Nephron progenitor cell (in vitro differentiated cells): ENCODE data around the gene ADRA2B.

ENCODE experiments used
- DNase-seq: peaks from one replicate; pipeline ENCODE4 v3.0.0; 2021
- H3K27ac Mint-ChIP-seq: 2 replicates; pipeline ENCODE4 v1.8.0; 2021; ENCODE audit warnings: mild to moderate bottlenecking, moderate library complexity, mixed read lengths
- H3K27me3 Mint-ChIP-seq: 2 replicates; pipeline ENCODE4 v1.8.0; 2021; ENCODE audit warnings: mild to moderate bottlenecking, low read depth, mixed read lengths; ENCODE audit not compliant: poor library complexity
- H3K36me3 Mint-ChIP-seq: 2 replicates; pipeline ENCODE4 v1.8.0; 2021; ENCODE audit warnings: low read depth, mixed read lengths
- H3K4me1 Mint-ChIP-seq: 2 replicates; pipeline ENCODE4 v1.8.0; 2021; ENCODE audit warnings: mixed read lengths
- H3K4me3 Mint-ChIP-seq: 2 replicates; pipeline ENCODE4 v1.8.0; 2021; ENCODE audit warnings: mild to moderate bottlenecking, moderate library complexity, mixed read lengths
- H3K9me3 Mint-ChIP-seq: 2 replicates; pipeline ENCODE4 v1.8.0; 2021; ENCODE audit warnings: mild to moderate bottlenecking, moderate library complexity, mixed read lengths
- CTCF ChIP-seq: fragments of 200-600 bp; sonication (generic); IDR thresholded peaks from 2 replicates; pipeline ENCODE4 v1.5.0; 2021; ENCODE audit warnings: antibody characterized with exemption

Gene ADRA2B

GRCh38 chr2:96091711-96092572, 24.4 kb downstream of the ADRA2B start:
- Mint-ChIP-seq H3K36me3 (no peaks in the 10 kb centered on the region), H3K27ac (no peak overlapping the region), H3K27me3 (peaks cover 3% of the 10 kb centered on the region), H3K4me1 (peaks cover 30% of the 10 kb centered on the region), H3K4me3 (no peak overlapping the region), H3K9me3 (peaks cover 15% of the 10 kb centered on the region)
- TF ChIP-seq CTCF = no peak
- DNase-seq = no peak

GRCh38 chr2:96091141-96091710, 25.1 kb downstream of the ADRA2B start:
- H3K27me3 Mint-ChIP-seq = peaks cover 3% of the 10 kb centered on the region
- no peaks in the 10 kb centered on the region for H3K36me3 Mint-ChIP-seq
- no peak for TF ChIP-seq CTCF
- no peak overlapping the region for H3K4me3 Mint-ChIP-seq
- DNase-seq = no peak
- H3K4me1 Mint-ChIP-seq = peaks cover 30% of the 10 kb centered on the region
- H3K9me3 Mint-ChIP-seq = peaks cover 16% of the 10 kb centered on the region
- H3K27ac Mint-ChIP-seq = no peak overlapping the region

GRCh38 chr2:96090196-96090926, 26.0 kb downstream of the ADRA2B start:
- Mint-ChIP-seq H3K27ac (peak overlapping the region; percentile 82), H3K4me3 (no peak overlapping the region)

GRCh38 chr2:96089356-96090195, 26.8 kb downstream of the ADRA2B start:
- Mint-ChIP-seq H3K27me3 (peaks cover 6% of the 10 kb centered on the region), H3K9me3 (peaks cover 12% of the 10 kb centered on the region), H3K4me3 (no peak overlapping the region), H3K27ac (peak overlapping the region; percentile 82), H3K4me1 (peaks cover 35% of the 10 kb centered on the region), H3K36me3 (no peaks in the 10 kb centered on the region)
- no peak for TF ChIP-seq CTCF
- no peak for DNase-seq

More at GRCh38 chr2:96090196-96090926, 26.0 kb downstream of the ADRA2B start:
- Mint-ChIP-seq H3K27me3 (peaks cover 3% of the 10 kb centered on the region), H3K36me3 (no peaks in the 10 kb centered on the region), H3K4me1 (peaks cover 30% of the 10 kb centered on the region), H3K9me3 (peaks cover 14% of the 10 kb centered on the region)
- TF ChIP-seq CTCF = no peak
- DNase-seq = no peak
